T-helper 17 cell (primary cell): Measurements from ENCODE around the gene ZNF574. TPM values are rescaled to one million over a fixed set of nuclear protein-coding genes. Genes with fewer than 3 reads are reported as not detected.

Experiments
- ATAC-seq: fragments of 150-1000 bp; cut with Tn5 transposase; 2 replicates; pipeline ENCODE4 v1.10.0; 2021; ENCODE audit warnings: mild to moderate bottlenecking, moderate library complexity
- DNase-seq, 3 donors: peaks; one replicate each; pipeline versions ENCODE4 v3.0.0 to v3.0.0-alpha.2; 2020 to 2021
- H3K9me3 ChIP-seq: one replicate; pipeline ENCODE4 v1.7.0; 2013; ENCODE audit warnings: low read length, mild to moderate bottlenecking; ENCODE audit not compliant: control insufficient read depth, poor library complexity, severe bottlenecking
- H3K27ac Mint-ChIP-seq: one replicate; pipeline ENCODE4 v1.8.0; 2022; ENCODE audit warnings: mild to moderate bottlenecking, moderate library complexity, mixed read lengths
- H3K27me3 Mint-ChIP-seq: one replicate; pipeline ENCODE4 v1.8.0; 2022; ENCODE audit warnings: mixed read lengths
- H3K36me3 Mint-ChIP-seq: one replicate; pipeline ENCODE4 v1.8.0; 2022; ENCODE audit warnings: low read depth, mixed read lengths
- H3K4me1 Mint-ChIP-seq: one replicate; pipeline ENCODE4 v1.8.0; 2022; ENCODE audit warnings: mild to moderate bottlenecking, mixed read lengths
- H3K4me3 Mint-ChIP-seq: one replicate; pipeline ENCODE4 v1.8.0; 2022; ENCODE audit warnings: mild to moderate bottlenecking, moderate library complexity, mixed read lengths
- total RNA-seq, 4 donors: library from RNA in 2 of 4; stranded (reverse) in 2 of 4; gene quantifications; one replicate each; pipeline ENCODE4 v1.2.3 and lab custom pipeline; 2022 to 2026

The ZNF574 gene
- total RNA-seq, 2 donors from 2014 or later: 23.1 to 23.6 TPM

DNA sequence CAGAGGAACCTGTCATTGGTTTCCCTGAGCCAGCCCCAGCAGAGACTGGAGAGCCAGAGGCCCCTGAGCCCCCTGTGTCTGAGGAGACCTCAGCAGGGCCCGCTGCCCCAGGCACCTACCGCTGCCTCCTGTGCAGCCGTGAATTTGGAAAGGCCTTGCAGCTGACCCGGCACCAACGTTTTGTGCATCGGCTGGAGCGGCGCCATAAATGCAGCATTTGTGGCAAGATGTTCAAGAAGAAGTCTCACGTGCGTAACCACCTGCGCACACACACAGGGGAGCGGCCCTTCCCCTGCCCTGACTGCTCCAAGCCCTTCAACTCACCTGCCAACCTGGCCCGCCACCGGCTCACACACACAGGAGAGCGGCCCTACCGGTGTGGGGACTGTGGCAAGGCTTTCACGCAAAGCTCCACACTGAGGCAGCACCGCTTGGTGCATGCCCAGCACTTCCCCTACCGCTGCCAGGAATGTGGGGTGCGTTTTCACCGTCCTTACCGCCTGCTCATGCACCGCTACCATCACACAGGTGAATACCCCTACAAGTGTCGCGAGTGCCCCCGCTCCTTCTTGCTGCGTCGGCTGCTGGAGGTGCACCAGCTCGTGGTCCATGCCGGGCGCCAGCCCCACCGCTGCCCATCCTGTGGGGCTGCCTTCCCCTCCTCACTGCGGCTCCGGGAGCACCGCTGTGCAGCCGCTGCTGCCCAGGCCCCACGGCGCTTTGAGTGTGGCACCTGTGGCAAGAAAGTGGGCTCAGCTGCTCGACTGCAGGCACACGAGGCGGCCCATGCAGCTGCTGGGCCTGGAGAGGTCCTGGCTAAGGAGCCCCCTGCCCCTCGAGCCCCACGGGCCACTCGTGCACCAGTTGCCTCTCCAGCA is 4.2 kb downstream of the ZNF574 start:
- DNase-seq (no peak), ATAC-seq (no peak)
- Mint-ChIP-seq H3K4me3 (no peak overlapping the region), H3K27me3 (no peaks in the 10 kb centered on the region), H3K27ac (peak overlapping the region; percentile 80), H3K4me1 (peaks cover 38% of the 10 kb centered on the region), H3K36me3 (peaks cover 3% of the 10 kb centered on the region)
- no peaks in the 10 kb centered on the region for H3K9me3 ChIP-seq

GRCh38 chr19:42080764-42081375 is 4.9 kb downstream of the ZNF574 start:
- ATAC-seq (no peak), DNase-seq (no peak)
- H3K4me3 Mint-ChIP-seq: no peak overlapping the region
- peaks cover 32% of the 10 kb centered on the region for H3K4me1 Mint-ChIP-seq
- no peaks in the 10 kb centered on the region for H3K27me3 Mint-ChIP-seq
- H3K9me3 ChIP-seq: no peaks in the 10 kb centered on the region
- peaks cover 2% of the 10 kb centered on the region for H3K36me3 Mint-ChIP-seq
- H3K27ac Mint-ChIP-seq: no peak overlapping the region

GRCh38 chr19:42081584-42082203 is 5.7 kb downstream of the ZNF574 start:
- H3K27ac Mint-ChIP-seq: peak overlapping the region; percentile 41
- H3K4me3 Mint-ChIP-seq: peak overlapping the region; percentile 19
- peaks cover 29% of the 10 kb centered on the region for H3K4me1 Mint-ChIP-seq
- DNase-seq (no peak), ATAC-seq (peak; percentile 68)
- no peaks in the 10 kb centered on the region for H3K27me3 Mint-ChIP-seq
- no peaks in the 10 kb centered on the region for H3K9me3 ChIP-seq
- no peaks in the 10 kb centered on the region for H3K36me3 Mint-ChIP-seq

DNA sequence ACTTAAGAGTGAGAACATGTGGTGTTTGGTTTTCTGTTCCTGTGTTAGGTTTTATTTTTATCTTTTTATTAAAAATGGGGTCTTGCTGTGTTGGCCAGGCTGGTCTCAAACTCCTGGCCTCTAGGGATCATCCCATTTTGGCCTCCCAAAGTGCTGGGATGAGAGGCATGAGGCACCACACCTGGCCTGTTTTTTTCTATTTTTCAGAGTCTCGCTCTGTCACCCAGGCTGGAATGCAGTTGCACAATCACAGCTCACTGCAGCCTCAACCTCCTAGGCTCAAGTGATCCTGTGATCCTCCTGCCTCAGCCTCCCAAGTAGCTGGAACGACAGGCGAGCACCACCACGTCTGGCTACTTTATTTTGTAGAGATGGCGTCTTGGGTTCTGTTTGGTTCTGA is 7.6 kb downstream of the ZNF574 start:
- H3K4me1 Mint-ChIP-seq: peaks cover 16% of the 10 kb centered on the region
- H3K9me3 ChIP-seq: no peaks in the 10 kb centered on the region
- H3K36me3 Mint-ChIP-seq: no peaks in the 10 kb centered on the region
- no peak for ATAC-seq
- H3K4me3 Mint-ChIP-seq: no peak overlapping the region
- H3K27ac Mint-ChIP-seq: peak overlapping the region; percentile 71
- no peaks in the 10 kb centered on the region for H3K27me3 Mint-ChIP-seq
- DNase-seq: no peak

- Mint-ChIP-seq H3K27ac (no peak overlapping the region), H3K27me3 (no peaks in the 10 kb centered on the region), H3K36me3 (peaks cover 3% of the 10 kb centered on the region), H3K4me1 (peaks cover 37% of the 10 kb centered on the region), H3K4me3 (no peak overlapping the region)
- no peaks in the 10 kb centered on the region for H3K9me3 ChIP-seq
- DNase-seq (no peak), ATAC-seq (no peak)
Observed at GRCh38 chr19:42086188-42086736, 10.3 kb downstream of the ZNF574 start.

DNA sequence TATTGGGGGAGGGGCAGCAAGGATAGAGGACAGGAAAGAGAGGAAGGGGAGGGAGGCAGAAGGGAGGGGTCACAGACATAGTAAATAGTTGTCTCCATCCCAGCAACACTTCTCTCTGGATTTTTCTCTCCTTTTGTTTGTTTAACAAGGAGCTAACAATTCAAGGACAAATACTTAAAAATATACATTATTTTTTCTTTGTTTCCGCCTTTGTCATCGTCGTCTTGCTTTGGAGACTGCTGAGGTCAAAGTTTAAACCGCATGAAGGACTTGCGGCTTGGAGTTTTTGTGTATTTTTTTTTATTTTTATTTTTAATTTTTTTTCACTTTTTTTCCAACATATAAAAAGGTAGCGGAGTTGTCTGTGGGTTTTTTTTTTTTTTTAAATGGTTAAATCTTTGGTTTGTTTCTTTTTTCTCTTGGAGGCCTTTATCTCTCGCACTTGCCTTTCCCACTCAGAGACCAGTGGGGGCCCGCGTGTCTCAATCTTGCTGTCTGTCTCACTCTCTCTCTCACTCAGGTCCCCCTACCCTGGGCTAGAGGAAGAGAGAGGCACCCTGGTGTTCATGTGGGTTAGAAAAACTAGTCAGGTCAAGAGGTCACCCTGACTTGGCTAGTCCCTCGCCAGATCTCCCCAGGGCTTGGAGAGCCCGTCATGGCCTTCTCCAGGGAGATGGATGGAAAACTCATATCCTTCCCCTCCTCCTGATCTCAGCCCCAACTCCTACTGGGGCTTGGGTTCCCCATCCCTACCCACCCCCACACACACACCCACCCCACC is 11.0 kb downstream of the ZNF574 start:
- Mint-ChIP-seq H3K27ac (no peak overlapping the region), H3K27me3 (no peaks in the 10 kb centered on the region), H3K4me3 (no peak overlapping the region), H3K36me3 (peaks cover 3% of the 10 kb centered on the region), H3K4me1 (peaks cover 31% of the 10 kb centered on the region)
- no peaks in the 10 kb centered on the region for H3K9me3 ChIP-seq
- ATAC-seq: no peak
- no peak for DNase-seq

DNA sequence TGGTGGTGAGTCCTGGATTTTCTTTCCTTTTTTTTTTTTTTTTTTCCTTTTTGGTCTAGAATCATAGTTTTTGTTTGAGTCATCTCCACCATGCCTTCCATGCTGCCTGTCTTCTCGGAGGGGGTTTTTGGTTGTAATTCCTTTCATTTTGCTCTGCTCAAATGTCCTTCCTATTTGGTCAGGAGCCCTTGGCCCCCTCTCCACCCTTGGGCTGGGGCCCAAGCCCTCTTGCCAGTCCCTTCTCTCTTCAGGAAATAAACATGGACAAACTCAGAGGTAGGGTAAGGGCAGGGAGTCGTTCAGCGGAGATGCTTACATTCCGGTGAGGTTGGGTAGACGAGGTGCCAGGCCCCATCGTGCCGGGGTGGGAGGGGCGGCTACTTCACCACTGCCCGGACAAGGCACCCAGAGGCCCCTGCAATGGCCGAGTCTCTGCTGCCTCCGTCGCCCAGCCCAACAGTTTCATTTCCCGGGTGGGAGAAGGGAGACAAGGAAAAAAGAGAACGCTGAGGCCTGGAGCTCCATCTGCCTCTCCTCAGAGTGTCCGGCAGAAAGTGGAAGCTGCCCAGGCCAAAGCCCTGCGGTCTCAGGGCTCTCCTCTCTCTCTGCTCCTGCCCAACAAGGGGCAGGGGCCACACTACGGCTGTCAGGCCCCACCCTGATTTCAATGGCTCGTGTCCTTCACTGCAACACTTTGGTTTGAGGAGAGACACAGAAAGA is 12.7 kb downstream of the ZNF574 start:
- Mint-ChIP-seq H3K27ac (peak overlapping the region; percentile 67), H3K36me3 (peaks cover 3% of the 10 kb centered on the region), H3K4me3 (no peak overlapping the region), H3K4me1 (peaks cover 35% of the 10 kb centered on the region), H3K27me3 (no peaks in the 10 kb centered on the region)
- no peak for ATAC-seq
- H3K9me3 ChIP-seq: no peaks in the 10 kb centered on the region
- no peak for DNase-seq

- H3K27me3 Mint-ChIP-seq: no peaks in the 10 kb centered on the region
- no peak for DNase-seq
- no peaks in the 10 kb centered on the region for H3K9me3 ChIP-seq
- H3K4me3 Mint-ChIP-seq: no peak overlapping the region
- H3K27ac Mint-ChIP-seq: peak overlapping the region; percentile 67
- no peak for ATAC-seq
- peaks cover 6% of the 10 kb centered on the region for H3K36me3 Mint-ChIP-seq
- H3K4me1 Mint-ChIP-seq: peaks cover 35% of the 10 kb centered on the region
Observed at GRCh38 chr19:42089191-42089750, 13.3 kb downstream of the ZNF574 start.

DNA sequence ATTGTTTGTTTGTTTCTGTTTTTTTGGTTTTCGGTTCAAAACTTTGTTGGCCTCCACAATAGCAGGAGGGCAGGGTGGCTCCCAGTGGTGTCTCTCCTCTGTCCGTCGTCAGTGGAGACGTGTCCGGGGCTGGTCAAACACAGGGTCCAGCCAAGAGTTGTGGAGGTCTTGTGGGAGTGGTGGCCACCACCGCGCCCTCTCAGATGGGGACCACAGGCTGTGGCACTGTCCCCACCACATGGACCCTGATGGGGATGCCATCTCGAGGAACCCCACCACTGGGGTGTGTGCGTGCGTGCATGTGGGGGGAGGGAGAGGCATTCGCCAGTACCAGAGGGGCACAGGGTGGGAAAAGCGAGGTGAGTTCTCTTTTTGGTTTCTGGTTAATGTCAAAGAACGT is 13.8 kb downstream of the ZNF574 start:
- Mint-ChIP-seq H3K4me3 (no peak overlapping the region), H3K27me3 (no peaks in the 10 kb centered on the region), H3K36me3 (peaks cover 8% of the 10 kb centered on the region), H3K27ac (peak overlapping the region; percentile 91), H3K4me1 (peaks cover 35% of the 10 kb centered on the region)
- no peaks in the 10 kb centered on the region for H3K9me3 ChIP-seq
- no peak for DNase-seq
- ATAC-seq: no peak

DNA sequence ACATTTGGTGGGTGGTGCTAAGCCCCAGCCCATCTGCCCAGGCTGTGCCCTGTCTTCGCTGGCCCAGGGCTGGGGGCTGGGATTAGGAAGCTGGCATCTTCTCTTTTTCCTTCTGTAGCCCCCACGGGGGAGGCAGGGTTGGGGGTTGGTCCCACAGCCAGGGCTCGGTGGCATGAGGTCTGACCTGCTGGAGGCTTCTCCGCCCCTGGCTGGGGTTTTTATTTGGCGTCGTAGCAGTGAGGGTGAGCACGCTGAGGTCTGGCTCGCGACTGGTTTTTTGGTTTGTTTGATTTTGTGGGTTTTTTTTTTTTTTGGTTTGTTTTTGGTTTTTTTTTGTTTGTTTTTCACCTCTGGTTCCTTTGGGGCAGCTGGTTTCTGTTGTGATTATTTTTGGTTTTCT is 14.7 kb downstream of the ZNF574 start:
- H3K4me1 Mint-ChIP-seq: peaks cover 35% of the 10 kb centered on the region
- peak; percentile 67 for ATAC-seq

DNA sequence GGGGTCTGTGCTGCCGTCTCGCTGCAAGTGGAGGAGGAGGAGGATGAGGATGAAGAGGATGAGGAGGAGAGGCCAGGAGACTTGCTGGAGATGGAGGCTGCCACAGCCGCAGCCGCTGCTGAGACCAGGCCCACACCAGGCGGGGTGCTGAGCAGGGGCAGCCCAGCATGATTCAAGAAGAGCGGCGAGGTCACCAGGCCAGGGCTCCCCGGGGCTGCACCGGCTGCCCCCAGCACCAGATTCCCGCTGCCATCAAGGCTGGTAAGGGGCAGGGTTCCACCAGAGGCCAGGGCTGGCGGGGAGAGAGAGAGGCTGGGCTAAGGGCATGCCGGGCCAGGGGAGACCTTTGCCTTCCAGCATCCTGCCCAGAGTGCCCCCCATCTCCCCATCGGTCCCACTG is 15.3 kb downstream of the ZNF574 start:
- peaks cover 31% of the 10 kb centered on the region for H3K4me1 Mint-ChIP-seq
- no peaks in the 10 kb centered on the region for H3K27me3 Mint-ChIP-seq
- H3K9me3 ChIP-seq: no peaks in the 10 kb centered on the region
- H3K4me3 Mint-ChIP-seq: no peak overlapping the region
- no peak for ATAC-seq
- no peak for DNase-seq
- H3K27ac Mint-ChIP-seq: peak overlapping the region; percentile 91
- peaks cover 10% of the 10 kb centered on the region for H3K36me3 Mint-ChIP-seq

More for the DNA sequence above, 14.7 kb downstream of the ZNF574 start:
- Mint-ChIP-seq H3K36me3 (peaks cover 10% of the 10 kb centered on the region), H3K27me3 (no peaks in the 10 kb centered on the region), H3K4me3 (peak overlapping the region; percentile 33), H3K27ac (peak overlapping the region; percentile 91)
- DNase-seq: no peak
- no peaks in the 10 kb centered on the region for H3K9me3 ChIP-seq

DNA sequence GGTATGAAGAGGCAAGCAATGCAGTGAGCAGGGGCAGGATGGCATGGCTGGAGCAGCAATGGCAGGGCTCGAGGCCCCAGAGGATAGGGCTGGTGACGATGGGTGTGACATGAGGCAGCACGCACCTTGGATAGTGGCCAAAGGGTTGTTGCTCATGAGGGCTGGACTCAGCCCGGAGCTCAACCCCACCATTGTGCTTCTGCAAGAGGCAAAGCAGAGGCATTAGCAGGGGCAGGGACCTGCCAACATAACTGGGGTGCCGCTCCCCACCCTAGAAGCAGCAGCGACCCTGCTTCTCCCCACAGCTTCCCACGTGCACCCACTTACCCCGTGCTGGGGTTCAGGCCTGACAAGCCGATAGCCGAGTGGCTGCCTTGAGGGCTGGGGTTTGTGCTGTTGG is 15.8 kb downstream of the ZNF574 start:
- no peak for ATAC-seq
- no peak for DNase-seq
- Mint-ChIP-seq H3K4me1 (peaks cover 31% of the 10 kb centered on the region), H3K27ac (peak overlapping the region; percentile 91), H3K36me3 (peaks cover 12% of the 10 kb centered on the region), H3K27me3 (no peaks in the 10 kb centered on the region), H3K4me3 (no peak overlapping the region)
- no peaks in the 10 kb centered on the region for H3K9me3 ChIP-seq
